GM21576 (cell line): ENCODE measurements around the gene HELT.

ENCODE experiments used
- ATAC-seq: cut with Tn5 transposase; IDR thresholded peaks from one replicate; pipeline ENCODE4 v1.9.1; 2021; ENCODE audit warnings: mild to moderate bottlenecking, moderate library complexity; ENCODE audit not compliant: unreplicated experiment

The HELT gene

GRCh38 chr4:185003596-185004351, 14.5 kb upstream of the HELT start:
- ATAC-seq = no peak

- ATAC-seq = peak; percentile 24
Measured at GRCh38 chr4:185004562-185005218, 13.6 kb upstream of the HELT start.

GRCh38 chr4:185005219-185005819, 13.0 kb upstream of the HELT start:
- peak; percentile 76 for ATAC-seq

GRCh38 chr4:185011408-185011807, 6.9 kb upstream of the HELT start:
- no peak for ATAC-seq

- ATAC-seq = no peak
Measured at GRCh38 chr4:185013417-185014125, 4.7 kb upstream of the HELT start.

GRCh38 chr4:185015108-185015507, 3.2 kb upstream of the HELT start:
- no peak for ATAC-seq

- no peak for ATAC-seq
Measured at GRCh38 chr4:185016101-185016940, 2.0 kb upstream of the HELT start.

- no peak for ATAC-seq
Measured at GRCh38 chr4:185016946-185017758, 1.1 kb upstream of the HELT start.

GRCh38 chr4:185018834-185019455, 655 bp downstream of the HELT start:
- ATAC-seq = no peak

- ATAC-seq = no peak
Measured at GRCh38 chr4:185019456-185020292, 1.4 kb downstream of the HELT start.

GRCh38 chr4:185020293-185020808, 2.1 kb downstream of the HELT start:
- ATAC-seq = no peak

- ATAC-seq = no peak
Measured at GRCh38 chr4:185020863-185021761, 2.8 kb downstream of the HELT start.

- no peak for ATAC-seq
Measured at GRCh38 chr4:185023471-185023870, 5.2 kb downstream of the HELT start.

- ATAC-seq = no peak
Measured at GRCh38 chr4:185028625-185029024, 10.3 kb downstream of the HELT start.

GRCh38 chr4:185031611-185032010, 13.3 kb downstream of the HELT start:
- no peak for ATAC-seq

GRCh38 chr4:185033072-185033471, 14.8 kb downstream of the HELT start:
- no peak for ATAC-seq

GRCh38 chr4:185033950-185034349, 15.7 kb downstream of the HELT start:
- no peak for ATAC-seq
